ENCODE data around the gene EFCAB8.

The EFCAB8 gene

GRCh38 chr20:33010674-33011449 is 152.1 kb downstream of the EFCAB8 start:
- DNase-seq = no peak

All from NCI-H510A treated with DMSO at 0.1 percent for 48 hours (cell line).